ENCODE measurements around the gene TRIM71. TPM values are rescaled to one million over a fixed set of nuclear protein-coding genes. Genes with fewer than 3 reads are reported as not detected.

TRIM71 gene
- total RNA-seq, 1 experiment from 2014 or later: 0.17 TPM

- TF ChIP-seq REST (IDR thresholded peaks at IDR 0.05; ENCODE audit: low read depth): no peak
- no peak for TF ChIP-seq ZFX (IDR thresholded peaks at IDR 0.05)
- TF ChIP-seq ZBTB33 (IDR thresholded peaks at IDR 0.05; ENCODE audit: extremely low read depth, insufficient replicate concordance, low read length): no peak
Measured at GRCh38 chr3:32855350-32855953, 37.7 kb downstream of the TRIM71 start (continued).

- Histone ChIP-seq H3K4me3 (replicated peaks in 1 of 2; ENCODE audit: low read depth in 1 of 2, low read length in 2 of 2) (no peak overlapping the region), H3K4me1 (ENCODE audit: control insufficient read depth in 1 of 2, insufficient read depth in 2 of 2, low read length in 2 of 2) (peaks cover 0 to 4% of the 10 kb centered on the region in 2 experiments; a peak in 1 of 4 replicates), H3K79me2 (ENCODE audit: insufficient read depth, low read length) (no peaks in the 10 kb centered on the region), H2AFZ (ENCODE audit: low read depth, low read length, poor library complexity, severe bottlenecking) (no peak overlapping the region), H3K27me3 (ENCODE audit: insufficient read depth, low read length) (no peaks in the 10 kb centered on the region), H3K36me3 (ENCODE audit: control insufficient read depth in 1 of 2, insufficient read depth in 2 of 2, low read length in 2 of 2) (no peaks in the 10 kb centered on the region), H3K4me2 (ENCODE audit: low read length) (no peak overlapping the region), H3K9me3 (ENCODE audit: control insufficient read depth in 1 of 2, insufficient read depth in 1 of 2, low read depth in 1 of 2, low read length in 2 of 2) (no peaks in the 10 kb centered on the region), H4K20me1 (ENCODE audit: insufficient read depth) (no peaks in the 10 kb centered on the region), H3K9ac (ENCODE audit: low read length) (no peak overlapping the region), H3K9me2 (ENCODE audit: insufficient read depth) (no peaks in the 10 kb centered on the region), H3K27ac (ENCODE audit: low read depth, low read length) (no peak overlapping the region)
- intact Hi-C loops (cut with micrococcal nuclease): no loop called here
- no peak; the same call in 1 of the 2 replicates for ATAC-seq
- TF ChIP-seq EZH2phosphoT487 (IDR thresholded peaks at IDR 0.05; ENCODE audit: borderline replicate concordance) (no peak), SIN3A (IDR thresholded peaks at IDR 0.05; ENCODE audit: low read depth) (no peak), POLR2AphosphoS5 (IDR thresholded peaks at IDR 0.05; ENCODE audit: low read depth, low read length) (no peak), SP1 (IDR thresholded peaks at IDR 0.05; ENCODE audit: low read depth) (no peak), CBX3 (IDR thresholded peaks at IDR 0.05; ENCODE audit: low read depth) (no peak), SRF (IDR thresholded peaks at IDR 0.05; ENCODE audit: low read depth) (no peak), TCF7L2 (IDR thresholded peaks at IDR 0.05; ENCODE audit: borderline replicate concordance, extremely low read depth, insufficient read depth, insufficient read length) (no peak), ELF1 (IDR thresholded peaks at IDR 0.05; ENCODE audit: borderline replicate concordance, low read depth) (no peak), CEBPB (IDR thresholded peaks at IDR 0.05; ENCODE audit: low read depth) (no peak), MAX (IDR thresholded peaks at IDR 0.05) (no peak), EGR1 (IDR thresholded peaks at IDR 0.05; ENCODE audit: low read depth) (no peak), ZFX (IDR thresholded peaks at IDR 0.05) (no peak), EZH2 (IDR thresholded peaks at IDR 0.05) (no peak), RAD21 (IDR thresholded peaks at IDR 0.05; ENCODE audit: low read depth) (no peak)
- CTCF ChIA-PET: no interaction called here
- no TSS peak for BruUV-seq (replicated peaks)
- POLR2A ChIA-PET: no interaction called here
- RAD21 ChIA-PET (ENCODE audit: low non-redundant PET in 1 of 2, low total read pairs in 2 of 2, uncharacterized antibody in 2 of 2, unreplicated experiment in 2 of 2): no interaction called here
- DNase-seq (ENCODE audit: low read depth, low spot score): no peak
Measured at GRCh38 chr3:32856355-32856889, 38.6 kb downstream of the TRIM71 start.

Measured in HCT116 (cell line).